AG08395 (cell line): ENCODE results near the gene MGAT3.

Source experiments
- DNase-seq: peaks from one replicate; pipeline ENCODE4 v3.0.0; 2012; ENCODE audit warnings: mixed read lengths, low spot score

The MGAT3 gene

GRCh38 chr22:39428597-39429071 is 28.2 kb upstream of the MGAT3 start:
- no peak for DNase-seq

DNA sequence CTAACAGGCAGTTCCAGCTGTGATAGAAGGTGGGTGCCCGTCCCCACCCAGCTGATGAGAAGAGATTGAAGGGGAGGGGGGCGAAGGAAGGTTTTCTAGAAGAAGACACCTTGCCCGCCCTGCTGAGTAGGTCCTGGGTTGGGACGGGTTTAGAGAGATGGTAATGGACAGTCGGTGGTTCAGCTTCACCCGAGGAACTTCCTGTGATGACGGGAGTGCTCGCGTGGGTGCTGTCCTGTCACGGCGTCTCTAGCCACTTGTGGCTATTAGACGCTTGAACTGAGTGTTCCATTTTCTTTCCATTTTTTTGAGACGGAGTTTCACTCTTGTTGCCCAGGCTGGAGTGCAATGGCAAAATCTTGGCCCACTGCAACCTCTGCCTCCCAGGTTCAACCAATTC is 27.6 kb upstream of the MGAT3 start:
- DNase-seq: no peak

DNA sequence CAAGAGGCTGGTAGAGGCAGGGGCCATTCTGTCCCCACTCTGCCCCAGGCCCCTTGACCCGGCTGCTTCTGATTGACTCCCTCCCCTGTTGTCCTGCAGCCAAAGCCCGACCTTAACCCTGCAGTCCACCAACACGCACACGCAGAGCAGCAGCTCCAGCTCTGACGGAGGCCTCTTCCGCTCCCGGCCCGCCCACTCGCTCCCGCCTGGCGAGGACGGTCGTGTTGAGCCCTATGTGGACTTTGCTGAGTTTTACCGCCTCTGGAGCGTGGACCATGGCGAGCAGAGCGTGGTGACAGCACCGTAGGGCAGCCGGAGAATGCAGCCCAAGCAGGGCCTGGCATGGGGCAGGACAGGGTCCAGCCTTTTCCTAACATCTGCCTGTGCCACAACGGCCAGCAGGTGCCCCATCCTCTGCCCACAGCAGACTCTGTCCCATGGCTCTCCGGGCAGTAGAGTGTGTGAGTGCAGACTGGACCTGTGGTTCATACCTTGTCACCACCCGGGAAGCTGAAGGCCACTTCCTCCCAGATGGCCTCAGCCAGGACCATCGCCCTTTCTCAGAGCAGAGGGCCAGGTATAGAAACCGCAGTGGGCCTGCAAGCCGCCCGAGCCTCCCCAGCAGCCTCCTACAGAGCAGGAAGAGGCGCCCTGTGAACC is 26.8 kb upstream of the MGAT3 start:
- DNase-seq: no peak

GRCh38 chr22:39430576-39431150 is 26.1 kb upstream of the MGAT3 start:
- DNase-seq: no peak

DNA sequence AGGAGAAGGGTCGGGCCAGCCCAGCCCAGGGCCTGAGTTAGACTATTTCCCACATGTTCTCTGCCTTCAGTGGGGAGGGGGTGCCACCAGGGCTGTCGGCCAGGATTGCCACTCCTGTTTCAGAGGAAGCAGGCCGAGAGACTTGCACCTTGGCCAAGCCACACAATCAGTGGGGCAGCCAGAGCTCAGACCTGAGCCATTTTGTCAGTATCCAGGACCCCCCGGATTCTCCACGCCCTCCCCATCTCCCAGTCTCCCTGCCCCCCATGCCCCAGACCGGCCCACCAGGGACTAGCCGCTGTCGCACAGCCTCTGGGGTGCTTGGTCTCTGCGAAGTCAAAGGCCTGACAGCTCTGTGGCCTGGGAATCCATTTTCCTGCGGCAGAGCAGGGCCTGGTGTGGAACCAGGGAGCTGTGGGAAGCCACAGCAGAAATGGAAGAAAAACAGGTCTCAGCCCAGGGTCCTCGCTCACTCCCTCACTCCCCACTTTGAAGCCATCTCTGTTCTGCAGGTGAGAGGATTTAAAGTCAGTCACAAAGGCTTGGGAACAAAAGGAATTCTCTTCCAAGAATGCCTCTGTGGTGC is 25.5 kb upstream of the MGAT3 start:
- no peak for DNase-seq

DNA sequence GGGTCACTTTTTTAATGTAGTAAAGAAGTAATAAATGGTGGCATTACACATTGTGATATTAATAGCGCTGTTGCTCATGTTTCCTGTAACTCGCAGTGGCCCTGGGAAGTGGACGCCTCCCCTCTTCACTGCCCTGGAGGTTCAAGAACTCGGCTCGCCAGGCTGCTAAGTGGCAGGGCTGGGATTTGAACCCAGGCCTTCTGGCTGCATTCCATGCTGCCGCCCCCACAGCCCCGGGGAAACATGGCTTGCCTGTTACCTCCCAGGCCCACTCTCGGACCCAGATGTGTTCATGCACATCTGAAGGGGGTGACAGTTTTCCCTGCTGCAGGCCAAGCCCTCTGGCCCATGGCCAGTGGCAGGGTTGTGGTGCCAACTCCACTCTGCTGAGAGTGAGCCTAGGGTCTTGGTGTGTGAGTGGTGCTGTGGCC is 25.0 kb upstream of the MGAT3 start:
- no peak for DNase-seq

GRCh38 chr22:39432361-39432811 is 24.4 kb upstream of the MGAT3 start:
- DNase-seq: no peak

GRCh38 chr22:39433476-39434242 is 23.2 kb upstream of the MGAT3 start:
- DNase-seq: no peak

DNA sequence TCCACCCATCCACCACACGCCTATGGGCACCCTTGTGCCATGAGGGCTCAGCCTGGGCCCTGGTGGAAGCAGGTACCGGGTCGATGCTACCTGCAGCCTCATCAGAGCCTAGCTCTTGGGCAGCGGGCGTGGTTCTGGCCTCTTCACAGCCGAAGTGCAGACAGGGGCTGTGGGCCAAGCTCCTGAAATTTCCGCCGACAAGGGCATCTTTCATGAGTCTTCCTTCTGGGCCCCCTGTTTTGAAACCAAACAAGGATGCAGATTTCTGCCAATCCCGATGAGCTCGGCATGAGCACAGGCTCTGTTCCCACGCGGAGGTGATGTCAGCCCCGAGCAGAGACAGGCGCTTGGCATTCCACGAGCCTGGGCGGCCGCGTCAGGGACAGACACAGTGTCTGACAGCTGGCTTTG is 22.6 kb upstream of the MGAT3 start:
- DNase-seq: no peak

- no peak for DNase-seq
Measured at GRCh38 chr22:39434721-39435120, 22.1 kb upstream of the MGAT3 start.

DNA sequence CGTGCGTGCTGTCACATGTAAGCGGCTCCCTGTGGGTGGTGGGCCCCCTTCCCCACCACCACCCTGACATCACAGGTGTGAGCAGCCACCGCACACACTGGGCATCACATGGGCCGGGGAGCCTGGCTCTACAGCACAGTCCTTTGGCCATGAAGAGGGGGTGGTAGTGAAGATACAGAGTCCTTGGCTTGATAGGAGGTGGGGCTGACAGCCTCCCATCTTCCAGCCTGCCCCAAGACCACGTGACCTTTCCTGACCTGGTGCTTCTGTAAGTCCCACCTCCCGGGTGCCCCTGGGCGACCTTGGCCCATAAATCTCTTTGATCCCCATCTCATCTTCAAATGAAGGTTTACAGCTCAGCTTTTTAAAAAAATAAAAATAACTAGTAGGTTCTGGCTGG is 21.2 kb upstream of the MGAT3 start:
- no peak for DNase-seq

DNA sequence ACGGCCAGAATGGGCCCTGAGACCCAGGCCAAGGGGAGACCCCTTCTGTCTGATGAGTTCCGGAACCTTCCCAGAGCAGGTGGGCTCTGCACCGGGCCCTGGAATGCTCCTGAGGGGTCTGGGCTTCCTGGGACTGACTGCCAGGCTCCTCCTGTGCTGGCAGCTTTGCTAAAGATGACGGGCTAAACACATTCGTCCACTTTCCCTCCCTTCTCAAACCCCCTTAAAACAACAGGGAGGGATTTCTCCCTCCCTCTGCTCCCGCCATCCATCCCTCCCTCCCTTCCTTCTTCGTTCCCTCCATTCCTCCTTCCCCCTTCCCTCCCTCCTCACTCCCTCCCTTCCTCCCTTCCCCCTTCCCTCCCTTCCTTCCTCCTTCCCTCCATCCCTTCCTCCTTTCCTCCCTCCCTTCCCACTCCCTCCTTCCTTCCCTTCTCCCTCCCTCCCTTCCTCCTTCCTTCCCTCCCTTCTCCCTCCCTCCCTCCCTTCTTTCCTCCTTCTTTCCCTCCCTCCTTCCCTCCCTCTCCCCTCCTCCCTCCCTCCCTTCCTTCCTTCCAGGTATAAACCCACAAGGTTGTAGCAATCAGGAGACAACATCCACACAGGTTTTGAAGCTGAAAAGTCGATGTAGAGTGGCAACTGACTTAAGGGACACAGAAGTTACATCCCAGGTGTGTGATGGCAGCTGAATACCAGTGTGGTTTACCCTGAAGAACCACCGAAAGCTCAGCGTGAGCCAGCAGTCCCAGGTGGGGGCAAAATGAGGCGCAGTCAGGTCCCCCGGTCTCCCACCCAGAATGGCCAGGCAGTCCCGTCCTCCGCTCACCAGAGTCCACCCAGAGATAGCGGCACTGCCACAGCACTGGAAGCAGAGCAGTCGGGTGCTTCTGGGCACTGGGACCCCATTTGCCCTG is 18.8 kb upstream of the MGAT3 start:
- DNase-seq: no peak

GRCh38 chr22:39439170-39439569 is 17.6 kb upstream of the MGAT3 start:
- peak; percentile 31 for DNase-seq

DNA sequence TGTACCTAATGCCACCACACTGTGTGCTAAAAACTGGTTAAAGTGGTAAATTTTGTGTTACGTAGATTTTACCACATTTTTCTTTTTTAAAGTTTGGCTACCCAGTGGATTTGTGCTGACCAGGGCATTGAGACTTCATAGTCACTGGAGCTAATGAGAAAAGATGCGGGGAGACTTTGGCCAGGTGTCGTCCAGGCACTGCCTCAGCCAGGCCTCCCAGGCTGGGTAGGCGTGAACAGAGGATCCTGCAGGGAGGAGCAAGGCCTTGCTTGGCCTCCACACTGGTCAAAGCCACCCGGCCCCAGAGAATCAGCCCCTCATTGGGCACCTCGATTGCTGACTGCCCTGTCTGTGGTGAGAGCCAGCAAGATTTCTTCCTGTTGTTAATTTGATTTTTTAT is 13.4 kb upstream of the MGAT3 start:
- no peak for DNase-seq

DNA sequence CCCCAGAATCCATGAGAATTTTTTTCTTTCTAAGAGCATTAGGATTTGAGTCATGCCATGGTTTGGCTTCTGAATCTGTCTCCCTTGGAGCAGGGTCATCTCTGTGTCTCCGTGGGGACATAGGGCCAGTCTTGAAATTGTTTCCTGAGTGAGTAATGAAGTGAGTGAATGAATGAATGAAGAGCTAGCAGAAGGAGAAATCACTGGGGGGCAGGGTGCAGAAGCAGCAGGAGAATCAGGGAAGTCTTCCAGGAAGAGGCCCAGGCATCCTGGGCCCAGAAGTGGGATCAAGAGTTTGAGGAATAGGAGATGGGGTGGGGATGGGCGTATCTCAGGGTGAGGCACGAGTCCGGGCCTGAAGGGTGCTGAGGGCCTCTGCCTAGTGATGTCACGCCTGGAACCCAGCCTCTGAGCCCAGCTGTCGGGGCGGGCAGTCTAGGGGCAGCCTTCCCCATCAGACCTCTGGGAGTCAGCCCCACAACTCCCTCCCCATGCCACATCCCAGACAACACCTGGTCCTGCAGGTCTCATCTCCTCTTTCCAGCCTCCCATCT is 12.5 kb upstream of the MGAT3 start:
- no peak for DNase-seq

- DNase-seq: no peak
Measured at GRCh38 chr22:39444937-39445465, 11.8 kb upstream of the MGAT3 start.

DNA sequence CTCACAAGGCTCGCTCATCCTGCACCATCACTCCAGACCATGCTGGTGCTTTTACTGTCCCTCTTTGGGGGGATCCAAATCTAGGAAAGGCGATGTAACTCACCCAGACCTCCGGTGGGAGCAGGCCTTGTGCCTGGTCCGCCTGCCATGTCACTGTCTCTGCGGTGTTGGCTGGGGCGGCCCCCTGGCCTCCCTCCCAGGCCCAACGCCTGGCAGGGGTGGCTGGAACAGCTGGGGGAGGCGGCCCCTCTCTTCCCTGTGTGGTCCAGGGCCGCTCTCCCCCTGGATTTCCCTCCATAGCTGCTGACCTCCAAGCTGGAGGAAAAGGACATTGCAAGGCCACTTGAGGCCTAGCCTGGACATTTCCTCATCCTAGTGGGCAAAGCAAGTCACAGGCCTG is 11.1 kb upstream of the MGAT3 start:
- DNase-seq: no peak

DNA sequence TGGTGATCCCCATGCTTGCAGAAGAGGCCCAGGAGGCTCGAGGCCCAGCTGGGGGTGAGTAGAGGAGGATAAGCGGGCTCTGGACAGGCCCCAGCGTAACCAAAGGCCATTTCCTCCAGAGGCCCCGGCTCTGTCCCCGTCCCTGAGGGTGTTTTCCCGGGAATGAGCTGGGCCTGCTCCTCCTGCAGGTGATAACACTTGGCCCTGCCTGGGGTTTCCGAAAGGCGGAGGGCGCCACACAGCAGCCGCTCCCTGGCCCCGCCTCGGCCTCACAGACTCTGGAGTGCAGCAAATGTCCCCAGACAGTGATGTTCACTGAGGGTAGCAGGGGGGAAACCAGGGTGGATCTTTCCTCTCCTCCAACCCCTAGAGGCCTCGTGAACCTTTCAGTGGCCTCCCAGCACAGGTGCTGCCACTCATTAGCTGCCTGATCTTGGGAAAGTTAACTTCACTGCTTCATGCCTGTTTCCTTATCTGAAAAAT is 10.5 kb upstream of the MGAT3 start:
- DNase-seq: no peak

GRCh38 chr22:39448205-39449054 is 8.4 kb upstream of the MGAT3 start:
- no peak for DNase-seq

GRCh38 chr22:39449708-39450107 is 7.1 kb upstream of the MGAT3 start:
- no peak for DNase-seq
